ENCODE results near the gene PHACTR3.

Gene PHACTR3

GRCh38 chr20:59697068-59697467 is 92.7 kb downstream of the PHACTR3 start:
- Histone ChIP-seq H3K36me3 (no peaks in the 10 kb centered on the region), H3K9me3 (no peaks in the 10 kb centered on the region), H3K4me1 (ENCODE audit: control insufficient read depth in 1 of 2, insufficient read depth in 1 of 2, low read depth in 1 of 2, low read length in 1 of 2) (no peaks in the 10 kb centered on the region), H3K27ac (no peak overlapping the region), H3K27me3 (peaks cover 97% of the 10 kb centered on the region), H3K4me3 (ENCODE audit: low read depth in 1 of 2, low read length in 1 of 2) (no peak overlapping the region)
- TF ChIP-seq, protein P1, sequence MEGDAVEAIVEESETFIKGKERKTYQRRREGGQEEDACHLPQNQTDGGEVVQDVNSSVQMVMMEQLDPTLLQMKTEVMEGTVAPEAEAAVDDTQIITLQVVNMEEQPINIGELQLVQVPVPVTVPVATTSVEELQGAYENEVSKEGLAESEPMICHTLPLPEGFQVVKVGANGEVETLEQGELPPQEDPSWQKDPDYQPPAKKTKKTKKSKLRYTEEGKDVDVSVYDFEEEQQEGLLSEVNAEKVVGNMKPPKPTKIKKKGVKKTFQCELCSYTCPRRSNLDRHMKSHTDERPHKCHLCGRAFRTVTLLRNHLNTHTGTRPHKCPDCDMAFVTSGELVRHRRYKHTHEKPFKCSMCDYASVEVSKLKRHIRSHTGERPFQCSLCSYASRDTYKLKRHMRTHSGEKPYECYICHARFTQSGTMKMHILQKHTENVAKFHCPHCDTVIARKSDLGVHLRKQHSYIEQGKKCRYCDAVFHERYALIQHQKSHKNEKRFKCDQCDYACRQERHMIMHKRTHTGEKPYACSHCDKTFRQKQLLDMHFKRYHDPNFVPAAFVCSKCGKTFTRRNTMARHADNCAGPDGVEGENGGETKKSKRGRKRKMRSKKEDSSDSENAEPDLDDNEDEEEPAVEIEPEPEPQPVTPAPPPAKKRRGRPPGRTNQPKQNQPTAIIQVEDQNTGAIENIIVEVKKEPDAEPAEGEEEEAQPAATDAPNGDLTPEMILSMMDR (IDR thresholded peaks at IDR 0.05): no peak

GRCh38 chr20:59698598-59698997 is 94.3 kb downstream of the PHACTR3 start:
- H3K4me1 ChIP-seq (ENCODE audit: control insufficient read depth in 1 of 2, insufficient read depth in 1 of 2, low read depth in 1 of 2, low read length in 1 of 2): no peaks in the 10 kb centered on the region
- no peak overlapping the region for H3K27ac ChIP-seq
- TF ChIP-seq, protein P1 (IDR thresholded peaks at IDR 0.05): no peak
- H3K4me3 ChIP-seq (ENCODE audit: low read depth in 1 of 2, low read length in 1 of 2): no peak overlapping the region
- H3K9me3 ChIP-seq: no peaks in the 10 kb centered on the region
- H3K27me3 ChIP-seq: peaks cover 97% of the 10 kb centered on the region
- H3K36me3 ChIP-seq: no peaks in the 10 kb centered on the region

- no peaks in the 10 kb centered on the region for H3K36me3 ChIP-seq
- H3K27ac ChIP-seq: no peak overlapping the region
- no peaks in the 10 kb centered on the region for H3K4me1 ChIP-seq (ENCODE audit: control insufficient read depth in 1 of 2, insufficient read depth in 1 of 2, low read depth in 1 of 2, low read length in 1 of 2)
- no peak overlapping the region for H3K4me3 ChIP-seq (ENCODE audit: low read depth in 1 of 2, low read length in 1 of 2)
- TF ChIP-seq, protein P1 (IDR thresholded peaks at IDR 0.05): no peak
- no peaks in the 10 kb centered on the region for H3K9me3 ChIP-seq
- peaks cover 98% of the 10 kb centered on the region for H3K27me3 ChIP-seq
Observed at GRCh38 chr20:59701236-59701635, 96.9 kb downstream of the PHACTR3 start.

- no peaks in the 10 kb centered on the region for H3K36me3 ChIP-seq
- H3K4me3 ChIP-seq (ENCODE audit: low read depth in 1 of 2, low read length in 1 of 2): no peak overlapping the region
- H3K4me1 ChIP-seq (ENCODE audit: control insufficient read depth in 1 of 2, insufficient read depth in 1 of 2, low read depth in 1 of 2, low read length in 1 of 2): no peaks in the 10 kb centered on the region
- TF ChIP-seq, protein P1 (IDR thresholded peaks at IDR 0.05): no peak
- no peaks in the 10 kb centered on the region for H3K9me3 ChIP-seq
- H3K27ac ChIP-seq: no peak overlapping the region
- peaks cover 91% of the 10 kb centered on the region for H3K27me3 ChIP-seq
Observed at GRCh38 chr20:59703046-59703445, 98.7 kb downstream of the PHACTR3 start.

DNA sequence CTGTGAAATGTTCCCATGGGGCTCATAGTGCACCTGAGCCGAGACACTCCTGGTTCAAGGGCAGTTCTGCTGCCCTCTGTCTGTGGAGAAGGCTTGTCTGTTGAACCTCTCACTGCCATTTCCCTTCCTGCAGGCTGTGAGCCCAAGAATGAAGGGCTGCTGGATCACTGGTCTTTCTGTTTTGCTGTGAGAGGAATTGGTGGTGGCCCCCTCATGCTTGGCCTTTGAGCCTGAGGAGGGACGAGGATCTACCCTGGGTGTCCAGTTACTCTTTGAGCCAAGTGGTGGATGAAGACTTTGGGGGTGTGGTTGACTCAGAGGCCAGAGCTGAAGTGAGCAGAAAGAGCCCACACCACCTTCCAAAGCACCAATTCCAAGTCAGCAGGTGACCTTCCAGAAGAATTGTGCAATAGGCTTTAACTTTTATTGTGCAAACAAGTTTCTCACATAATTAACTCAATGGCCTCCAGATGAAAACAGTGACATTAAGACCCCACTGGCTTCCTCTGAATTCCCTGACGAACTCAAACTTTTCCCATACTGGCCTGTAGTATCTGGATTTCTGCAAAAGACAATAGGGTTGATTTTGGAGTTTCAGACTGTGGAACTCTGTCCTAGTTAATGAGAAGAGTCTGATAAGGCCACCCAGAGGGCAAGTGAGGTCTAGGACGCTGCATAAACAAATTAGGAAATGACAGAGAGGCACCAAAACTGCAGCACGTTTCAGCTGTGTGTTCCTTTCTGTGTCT is 101.5 kb downstream of the PHACTR3 start:
- TF ChIP-seq, protein P1 (IDR thresholded peaks at IDR 0.05): no peak
- Histone ChIP-seq H3K9me3 (no peaks in the 10 kb centered on the region), H3K27ac (no peak overlapping the region), H3K27me3 (peaks cover 92% of the 10 kb centered on the region), H3K4me1 (ENCODE audit: control insufficient read depth in 1 of 2, insufficient read depth in 1 of 2, low read depth in 1 of 2, low read length in 1 of 2) (no peaks in the 10 kb centered on the region), H3K4me3 (ENCODE audit: low read depth in 1 of 2, low read length in 1 of 2) (no peak overlapping the region), H3K36me3 (no peaks in the 10 kb centered on the region)
